ENCODE results near the gene PDE4C.
"Not testable (repeated sequence)": the region's sequence is repeated elsewhere in the genome, so short reads cannot be mapped to it uniquely, and the experiment has no call there.

The PDE4C gene

DNA sequence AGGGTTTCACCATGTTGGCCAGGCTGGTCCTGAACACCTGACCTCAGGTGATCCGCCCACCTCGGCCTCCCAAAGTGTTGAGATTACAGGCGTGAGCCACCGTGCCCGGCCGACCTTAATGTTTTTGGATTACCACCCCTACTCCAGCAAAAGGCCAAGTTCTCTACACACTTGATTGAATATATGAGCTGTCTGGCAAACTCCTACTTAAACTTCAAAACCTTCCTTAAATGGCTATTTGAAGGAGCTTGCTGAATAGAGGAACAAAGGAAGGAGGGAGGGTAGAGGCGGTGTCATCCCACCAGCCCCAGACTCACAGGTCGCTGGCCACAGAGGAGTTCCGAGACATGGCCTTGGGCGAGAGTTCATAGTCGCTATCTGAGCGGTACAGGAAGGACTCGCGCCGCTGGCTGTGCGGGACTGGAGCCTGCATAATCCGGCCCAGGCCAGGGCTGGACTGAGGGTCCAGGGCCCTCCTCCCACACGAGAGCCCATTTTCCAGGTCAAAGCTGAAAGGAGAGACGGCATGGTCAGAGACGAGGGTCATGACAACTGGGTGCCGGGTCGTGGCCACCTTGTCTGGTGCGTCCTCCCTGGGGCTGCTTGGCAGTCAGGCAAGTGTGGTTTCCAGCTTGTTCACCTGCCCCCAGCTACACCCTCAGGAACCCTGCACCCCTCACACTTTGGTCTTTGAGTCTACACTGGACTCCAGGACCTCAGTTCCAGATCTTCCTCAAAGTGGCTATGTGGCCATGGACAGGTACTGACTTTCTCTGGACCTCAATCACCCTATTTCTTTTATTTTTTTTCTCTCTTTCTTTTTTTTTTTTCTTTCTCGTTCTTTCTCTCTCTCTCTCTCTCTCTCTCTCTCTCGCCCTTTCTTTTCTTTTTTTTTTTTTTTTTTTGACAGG is 4.2 kb downstream of the PDE4C start:
- DNase-seq = no peak

DNA sequence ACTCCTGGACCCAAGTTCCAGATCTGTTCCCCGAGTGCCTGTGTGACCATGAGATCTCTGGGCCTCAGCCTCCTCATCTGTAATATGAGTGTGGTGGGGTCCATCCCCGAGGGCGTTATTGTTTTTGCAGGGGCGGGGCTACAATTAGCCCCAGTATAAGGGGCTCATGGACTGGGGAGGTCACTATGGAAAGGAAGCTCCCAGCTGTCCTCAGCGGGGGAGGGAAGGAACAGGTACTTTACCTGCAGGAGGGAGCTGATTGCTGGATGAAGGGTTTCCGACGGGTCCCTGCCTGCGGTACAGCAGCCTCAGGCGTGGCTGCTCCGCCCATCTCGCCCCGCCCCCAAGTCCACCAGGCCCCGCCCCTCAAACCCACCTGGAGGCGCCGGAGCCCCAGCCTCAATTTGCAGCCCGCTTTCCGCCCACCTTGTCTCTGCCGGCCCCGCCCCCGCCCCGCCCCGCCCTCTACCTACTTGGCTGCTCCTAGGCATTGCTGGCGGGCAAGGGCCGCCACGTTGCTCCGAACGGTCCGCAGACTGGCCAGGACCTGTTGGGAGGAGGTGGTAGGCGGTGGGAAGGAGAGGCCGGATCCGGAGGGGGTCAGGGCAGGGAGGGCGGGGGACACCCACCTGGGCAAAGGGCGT is 5.5 kb downstream of the PDE4C start:
- no peak for DNase-seq

DNA sequence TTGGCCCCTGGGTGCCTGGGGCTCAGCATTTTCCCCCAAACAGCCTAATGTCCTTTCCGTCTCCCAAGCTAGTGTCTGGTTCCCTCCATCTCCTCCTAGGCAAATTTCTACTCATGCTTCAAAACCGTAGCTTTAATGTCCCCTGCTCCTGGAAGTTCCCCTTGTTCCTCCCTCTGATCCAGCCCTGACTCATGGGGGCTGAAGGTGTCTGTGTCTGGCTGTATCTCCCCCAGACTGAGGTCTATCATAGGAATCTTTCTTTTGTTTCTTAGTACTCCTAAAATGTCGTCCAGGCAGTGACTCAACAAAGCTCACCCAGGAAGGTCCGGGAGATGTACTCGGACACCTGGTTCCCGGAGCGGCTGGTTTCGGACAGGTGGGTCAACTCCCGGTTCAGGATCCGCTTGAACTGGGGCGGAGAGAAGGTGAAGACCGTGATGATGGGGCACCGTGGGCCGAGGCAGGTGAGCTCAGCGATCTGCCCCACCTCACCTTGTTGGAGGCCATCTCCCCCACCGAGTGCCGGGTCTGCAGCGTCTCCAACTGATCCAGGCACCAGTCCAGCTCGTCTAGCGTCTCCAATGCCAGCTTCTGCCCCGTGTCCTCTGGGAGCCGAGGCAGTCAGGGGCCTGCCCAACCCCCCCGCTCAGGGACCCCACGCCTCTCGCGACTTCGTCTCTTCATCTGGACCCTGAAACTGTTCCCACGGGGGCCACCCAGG is 6.2 kb downstream of the PDE4C start:
- no peak for DNase-seq

DNA sequence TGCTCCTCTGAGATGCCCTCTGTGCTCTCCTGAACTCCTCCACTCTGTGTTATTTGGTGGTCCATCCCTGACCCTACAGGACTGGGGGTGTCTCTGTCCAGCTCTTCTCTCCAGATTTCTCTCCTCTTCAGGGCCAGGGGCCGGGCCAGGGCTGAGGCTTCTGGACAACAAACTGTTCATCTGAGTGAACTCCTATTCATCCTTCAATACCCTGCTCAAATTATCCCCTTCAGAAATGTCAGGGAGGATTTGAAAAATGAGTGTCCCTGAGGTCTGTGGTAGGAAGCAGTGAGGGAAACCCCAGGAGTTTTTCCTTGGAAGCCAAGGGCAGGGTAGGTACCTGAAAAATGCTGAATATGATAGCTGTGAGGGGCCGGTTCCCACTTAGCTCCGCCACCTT is 7.6 kb downstream of the PDE4C start:
- DNase-seq = no peak

DNA sequence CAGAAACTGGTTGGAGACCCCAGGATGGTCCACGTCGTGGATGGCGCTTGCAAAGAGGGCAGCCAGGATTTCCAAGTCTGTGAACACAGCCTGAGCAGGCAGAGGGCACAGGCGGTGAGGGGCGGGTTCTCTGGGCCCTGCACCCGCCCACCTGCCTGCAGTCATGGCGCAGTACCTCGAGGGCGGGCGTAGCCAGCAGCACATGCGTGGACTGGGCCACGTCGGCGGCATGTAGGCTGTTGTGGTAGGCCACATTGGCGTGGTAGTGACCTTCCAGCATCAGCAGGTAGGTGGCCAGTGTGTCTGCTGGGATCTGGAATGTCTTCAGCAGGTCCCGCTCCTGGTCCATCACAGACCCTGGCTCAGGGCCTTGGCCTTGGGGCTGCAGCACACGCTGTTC is 8.1 kb downstream of the PDE4C start:
- DNase-seq = no peak

DNA sequence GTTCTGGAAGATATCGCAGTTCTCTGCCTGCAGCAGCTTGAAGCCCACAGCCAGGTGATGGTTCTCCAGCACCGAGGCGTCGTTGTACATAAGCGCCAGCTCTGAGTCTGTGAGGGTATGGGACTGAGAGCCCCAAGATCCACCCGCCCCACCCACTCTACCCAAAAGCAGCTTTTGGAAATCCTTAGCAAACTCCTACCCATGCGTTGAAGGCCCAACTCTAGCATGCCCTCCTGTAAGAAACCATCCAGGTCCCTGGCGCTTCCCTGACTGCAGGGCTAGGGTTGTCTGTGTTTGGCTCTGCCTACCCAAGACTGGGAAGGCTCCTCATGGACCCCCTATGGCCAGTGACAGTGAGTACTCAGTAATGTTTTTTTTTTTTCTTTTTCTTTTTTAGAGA is 9.4 kb downstream of the PDE4C start:
- no peak for DNase-seq

DNA sequence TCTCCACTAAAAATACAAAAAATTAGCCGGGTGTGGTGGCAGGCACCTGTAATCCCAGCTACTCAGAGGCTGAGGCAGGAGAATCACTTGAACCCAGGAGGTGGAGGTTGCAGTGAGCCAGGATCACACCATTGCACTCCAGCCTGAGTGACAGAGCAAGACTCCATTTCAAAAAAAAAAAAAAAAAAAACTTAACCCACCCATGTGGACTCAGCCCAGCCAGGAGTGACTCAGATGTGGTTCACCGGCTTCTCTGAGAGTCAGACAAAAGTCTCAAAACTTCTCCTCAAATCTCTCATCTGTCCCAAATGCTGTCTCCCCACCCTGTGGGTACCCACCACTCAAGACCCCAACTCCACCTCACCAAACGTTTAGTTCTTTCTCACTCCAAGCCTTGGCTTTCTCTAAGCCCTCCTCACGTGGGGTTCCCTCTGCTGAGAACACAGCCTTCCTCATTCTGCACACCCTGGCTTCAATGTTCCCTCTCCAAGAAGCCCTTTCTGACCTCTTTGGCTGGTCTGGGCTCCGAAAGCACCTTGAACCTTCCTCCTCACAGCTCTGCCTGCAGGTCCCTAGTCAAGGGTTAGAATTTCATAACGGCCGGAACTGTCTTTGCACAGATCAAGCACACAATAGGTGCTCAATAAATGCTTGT is 11.3 kb downstream of the PDE4C start:
- DNase-seq = no peak

DNA sequence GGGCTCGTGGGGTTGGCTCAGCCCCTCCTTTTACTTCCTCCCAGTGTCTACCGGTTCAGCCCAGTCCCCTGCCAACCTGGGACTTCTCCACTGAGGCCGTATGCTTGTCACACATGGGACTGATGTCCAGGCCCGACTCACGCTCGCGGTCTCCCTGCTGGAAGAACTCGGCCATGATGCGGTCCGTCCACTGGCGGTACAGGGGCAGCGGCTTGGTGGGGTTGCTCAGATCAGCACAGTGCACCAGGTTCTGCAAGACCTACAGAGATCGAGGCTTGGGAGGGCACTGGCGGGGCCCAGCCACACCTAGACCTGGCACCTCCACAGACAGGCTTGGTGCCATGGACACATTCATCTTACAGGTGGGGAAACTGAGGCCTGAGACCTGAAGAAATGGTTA is 14.6 kb downstream of the PDE4C start:
- DNase-seq = no peak

DNA sequence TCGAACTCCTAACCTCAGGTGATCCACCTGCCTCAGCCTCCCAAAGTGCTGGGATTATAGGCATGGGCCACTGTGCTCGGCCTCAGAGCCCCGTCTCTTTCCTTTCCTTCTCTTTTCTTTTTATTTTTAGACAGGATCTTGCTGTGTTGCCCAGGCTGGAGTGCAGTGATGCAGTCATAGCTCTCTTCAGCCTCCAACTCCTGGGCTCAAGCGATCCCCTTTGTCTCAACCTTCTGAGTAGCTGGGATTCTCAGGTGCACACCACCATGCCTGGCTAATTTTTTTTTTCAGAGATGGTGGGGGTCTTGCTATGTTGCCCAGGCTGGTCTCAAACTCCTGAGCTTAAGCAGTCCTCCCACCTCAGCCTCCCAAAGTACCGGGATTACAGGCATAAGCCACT is 16.3 kb downstream of the PDE4C start:
- not testable (repeated sequence) for DNase-seq

DNA sequence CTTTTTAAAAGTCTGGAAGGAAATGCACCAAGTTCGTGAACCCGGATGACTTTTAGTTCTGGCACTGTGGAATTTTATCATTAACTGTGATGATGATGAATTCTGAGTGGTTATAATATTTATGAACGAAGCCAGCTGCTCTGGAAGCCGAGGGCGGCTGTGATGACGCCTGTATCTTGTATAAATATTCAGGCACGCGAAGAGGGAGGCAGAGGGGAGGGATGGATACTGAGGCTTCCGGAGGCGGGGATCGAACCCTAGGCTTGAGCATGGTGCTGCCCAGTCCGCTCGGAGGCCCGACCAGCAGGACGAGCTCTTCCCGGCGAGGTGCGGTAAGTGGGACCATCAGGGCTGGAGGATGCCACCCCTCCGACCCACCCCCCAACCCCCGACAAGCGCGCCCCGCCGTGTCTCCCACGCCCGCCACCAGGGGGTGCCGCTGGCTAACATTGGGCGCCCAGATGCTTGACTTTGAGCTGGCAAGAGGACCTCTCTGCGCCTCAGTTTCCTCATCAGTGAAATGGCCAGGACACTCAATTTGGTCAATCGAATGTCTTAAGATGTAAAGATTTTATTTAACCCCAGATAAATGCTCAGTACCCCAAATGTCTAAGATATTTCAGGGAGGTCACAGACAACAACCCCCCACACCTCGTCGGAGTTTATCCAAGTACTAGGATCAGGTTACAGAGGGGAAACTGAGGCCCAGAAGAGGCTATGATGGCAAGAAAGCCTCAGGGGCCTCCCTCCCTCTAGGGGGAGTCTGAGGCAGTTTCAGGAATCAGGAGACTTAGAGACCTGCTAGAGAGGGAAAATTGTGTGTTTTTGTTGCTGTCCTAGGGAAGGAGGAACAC is 17.9 kb downstream of the PDE4C start:
- no peak for DNase-seq

DNA sequence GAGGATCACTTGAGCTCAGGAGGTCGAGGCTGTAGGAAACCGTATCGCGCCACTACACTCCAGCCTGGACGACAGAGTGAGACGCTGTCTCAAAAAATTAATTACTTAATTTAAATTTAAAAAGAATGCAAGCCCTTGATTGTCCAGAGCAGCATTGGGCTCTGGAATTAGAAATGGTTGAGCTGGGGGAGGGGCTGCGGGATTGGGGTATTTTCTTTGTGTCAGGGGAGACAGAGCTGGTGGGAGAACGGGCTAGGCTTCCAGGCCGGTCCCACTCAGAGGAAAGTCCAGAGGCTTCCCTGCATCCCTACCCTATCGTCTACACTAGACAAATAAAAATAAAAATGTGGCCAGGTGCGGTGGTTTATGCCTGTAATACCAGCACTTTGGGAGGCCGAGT is 20.2 kb downstream of the PDE4C start:
- DNase-seq = no peak

DNA sequence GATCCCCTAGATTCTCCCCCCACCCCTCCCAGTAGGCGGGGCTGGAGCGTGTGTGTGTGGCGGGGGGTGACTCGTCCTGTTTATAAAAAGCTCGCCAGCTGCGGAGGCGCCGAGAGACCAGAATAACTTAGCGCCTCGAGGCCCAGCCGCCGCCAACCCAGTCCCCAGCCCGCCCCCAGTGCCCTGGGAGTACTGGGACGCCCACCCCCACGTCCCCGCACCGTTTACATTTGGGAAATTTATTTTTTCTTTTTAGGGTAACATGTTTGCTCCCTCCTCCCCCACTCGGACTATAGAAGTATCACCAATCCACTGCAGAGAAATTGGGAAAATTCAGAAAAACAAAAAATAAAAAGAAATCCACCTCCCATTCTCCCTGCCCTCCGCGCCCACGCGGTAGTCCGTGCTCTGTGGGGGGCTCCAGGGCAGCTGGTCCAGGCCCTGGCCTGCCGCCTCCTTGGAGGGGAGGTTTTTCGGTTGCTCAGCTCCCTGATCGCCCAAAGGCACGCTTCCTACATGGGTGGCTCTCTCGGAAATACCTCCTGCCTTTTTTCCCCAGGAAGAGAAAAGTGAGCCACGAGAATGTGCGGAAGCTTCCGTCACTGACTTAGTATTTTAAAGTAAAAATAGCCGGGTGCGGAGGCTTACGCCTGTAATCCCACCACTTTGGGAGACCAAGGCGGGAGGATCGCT is 20.9 kb downstream of the PDE4C start:
- no peak for DNase-seq

DNA sequence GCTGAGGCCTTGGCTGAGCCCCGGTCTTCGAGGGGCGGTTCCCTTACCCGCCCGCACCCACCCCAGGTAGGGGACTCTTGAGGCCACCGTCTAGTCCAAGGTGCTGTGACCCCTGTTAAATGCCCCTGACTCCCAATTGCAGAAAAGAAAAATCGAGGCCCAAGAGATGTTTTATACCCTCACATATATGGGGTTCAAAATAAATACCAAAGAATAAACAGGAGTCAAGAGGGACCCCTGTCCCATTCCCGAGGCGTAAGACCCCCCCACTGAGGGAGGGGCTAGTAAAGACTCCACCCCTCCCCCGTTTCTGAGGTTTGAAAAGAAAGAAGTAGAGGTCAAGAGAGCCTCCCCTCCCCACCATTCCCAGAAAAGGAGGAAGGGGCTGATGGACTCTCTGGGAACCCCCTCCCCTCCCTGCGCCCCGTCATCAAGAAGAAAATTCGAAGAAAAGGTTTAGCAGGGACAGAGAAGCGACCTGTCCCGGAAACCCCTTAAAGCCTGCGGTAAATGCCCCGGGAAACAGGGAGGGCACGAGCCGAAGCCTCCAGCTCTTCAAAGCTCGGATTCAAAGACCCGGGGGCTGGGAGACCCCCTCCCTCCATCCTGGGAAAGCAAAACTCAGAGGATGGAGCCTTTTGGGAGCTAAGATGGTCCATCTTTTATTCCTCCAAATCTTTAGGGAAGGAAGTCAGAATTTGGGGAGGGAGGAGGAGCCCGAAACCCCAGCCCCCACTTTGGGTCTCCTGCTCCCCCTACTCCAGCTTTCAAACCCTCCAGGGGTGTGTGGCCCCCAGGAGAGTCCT is 21.6 kb downstream of the PDE4C start:
- no peak for DNase-seq

DNA sequence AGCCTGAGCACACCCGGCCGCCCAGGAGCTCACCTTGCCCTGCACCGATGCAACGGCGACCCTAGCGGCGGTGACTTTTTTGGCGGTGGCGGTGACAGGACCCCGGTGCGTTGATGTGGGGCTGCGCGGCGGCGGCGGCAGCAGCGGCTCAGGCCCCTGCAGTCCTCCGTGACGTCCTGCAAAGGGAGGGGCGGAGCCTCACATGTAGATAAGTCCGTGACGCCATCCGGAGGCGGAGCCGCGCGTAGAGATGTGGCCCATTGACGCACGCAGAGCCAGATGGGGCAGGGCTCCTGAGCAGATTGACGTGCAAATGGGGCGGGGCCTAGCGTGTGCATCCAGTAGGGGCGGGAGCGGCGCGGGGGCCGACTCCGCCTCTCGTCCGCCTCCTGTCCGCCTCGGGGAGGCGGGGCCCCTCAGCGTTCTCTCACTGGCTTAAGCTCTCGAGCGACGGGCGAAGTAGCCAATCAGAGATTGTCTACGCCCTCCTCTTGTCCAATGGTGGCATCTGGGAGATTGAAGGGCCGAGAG is 22.3 kb downstream of the PDE4C start, which contains the start of gene RAB3A:
Gene RAB3A (minus strand): TSS at position 180 of the 531 bp plus-strand sequence. CDS start 1,302 bp downstream, outside the sequence.
- peak; percentile 100 for DNase-seq

DNA sequence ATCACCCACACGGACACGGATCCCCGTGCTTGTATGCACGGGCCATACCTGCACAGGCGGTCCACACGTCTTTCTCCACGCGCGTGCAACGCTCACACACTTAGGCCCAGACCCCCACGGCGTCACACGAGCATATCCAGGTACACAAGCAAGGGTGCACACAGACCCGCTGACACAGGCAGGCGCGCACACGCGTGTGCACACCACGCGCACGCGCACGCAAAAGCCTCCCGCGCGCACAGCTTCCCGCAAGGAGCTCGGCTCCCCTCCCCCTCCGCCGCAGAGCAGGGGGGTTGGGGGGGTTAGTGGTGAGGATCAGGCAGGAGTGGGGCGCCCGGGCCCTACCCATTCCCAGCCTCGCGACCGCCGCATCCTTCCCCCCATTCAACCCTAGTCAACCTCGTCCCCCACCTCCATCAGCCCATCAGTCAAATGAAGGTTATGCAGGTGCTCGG is 22.8 kb downstream of the PDE4C start:
- DNase-seq = no peak

DNA sequence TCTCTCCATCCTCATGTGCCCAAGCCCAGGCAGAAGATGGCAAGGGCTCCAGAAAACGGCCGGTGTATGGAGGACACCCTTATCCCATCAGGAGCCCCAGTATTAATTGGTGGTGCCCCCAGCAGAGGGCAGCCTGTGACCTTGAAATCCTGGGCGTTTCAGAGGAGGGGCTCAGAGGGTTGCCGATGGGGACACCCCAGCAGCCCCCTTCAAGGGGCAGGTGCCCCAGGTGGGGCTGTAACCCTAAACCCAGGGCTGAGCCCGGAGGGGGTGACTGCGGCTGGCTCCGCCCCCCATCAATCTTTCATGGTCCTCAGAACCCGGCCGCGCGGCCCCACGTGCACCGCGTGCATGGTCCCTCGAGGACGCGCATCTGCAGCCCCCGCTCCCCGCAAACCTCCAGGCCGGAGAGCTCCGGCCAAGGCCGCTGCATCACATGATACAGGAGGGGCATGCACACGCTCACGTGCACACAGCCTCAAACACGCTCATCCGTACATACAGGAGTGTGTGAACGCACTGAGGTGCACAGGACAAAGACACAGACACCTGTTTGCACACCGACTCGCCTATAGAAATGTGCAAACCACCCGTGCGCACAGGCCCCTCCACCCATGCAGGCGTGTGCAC is 23.3 kb downstream of the PDE4C start:
- DNase-seq = no peak

DNA sequence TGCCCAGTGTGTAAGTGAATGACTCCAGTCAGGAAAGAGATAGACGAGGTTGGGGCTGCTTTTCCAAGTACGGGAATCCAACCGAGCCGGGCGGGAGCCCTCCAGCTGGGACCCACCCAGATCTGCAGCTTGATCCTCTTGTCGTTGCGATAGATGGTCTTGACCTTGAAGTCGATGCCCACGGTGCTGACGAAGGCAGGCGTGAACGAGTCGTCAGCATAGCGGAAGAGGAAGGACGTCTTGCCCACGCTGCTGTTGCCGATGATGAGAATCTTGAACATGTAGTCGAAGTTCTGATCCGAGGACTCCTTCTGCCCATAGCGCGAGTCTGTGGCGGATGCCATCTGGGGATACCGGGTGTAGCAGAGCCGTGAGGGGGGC is 23.9 kb downstream of the PDE4C start:
- no peak for DNase-seq

DNA sequence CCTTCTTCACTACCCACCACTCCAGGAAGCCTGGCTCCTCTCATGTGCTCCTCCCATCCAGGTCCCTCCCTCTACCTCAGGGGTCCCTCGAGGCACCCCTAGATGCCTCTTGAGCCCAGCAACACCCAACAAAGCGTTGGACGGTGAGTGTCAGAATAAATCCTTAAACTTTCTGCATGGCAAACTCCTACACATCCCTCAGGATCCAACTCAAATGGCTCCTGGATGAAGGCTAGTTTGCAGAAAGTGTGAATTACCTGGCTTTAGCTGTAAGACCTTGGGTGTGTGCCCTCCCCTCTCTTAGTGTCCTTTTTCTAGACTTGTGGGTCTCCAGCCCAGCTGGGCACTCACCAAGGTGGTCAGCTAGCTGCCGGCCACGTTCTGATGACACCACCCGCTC is 27.9 kb downstream of the PDE4C start:
- no peak for DNase-seq

DNA sequence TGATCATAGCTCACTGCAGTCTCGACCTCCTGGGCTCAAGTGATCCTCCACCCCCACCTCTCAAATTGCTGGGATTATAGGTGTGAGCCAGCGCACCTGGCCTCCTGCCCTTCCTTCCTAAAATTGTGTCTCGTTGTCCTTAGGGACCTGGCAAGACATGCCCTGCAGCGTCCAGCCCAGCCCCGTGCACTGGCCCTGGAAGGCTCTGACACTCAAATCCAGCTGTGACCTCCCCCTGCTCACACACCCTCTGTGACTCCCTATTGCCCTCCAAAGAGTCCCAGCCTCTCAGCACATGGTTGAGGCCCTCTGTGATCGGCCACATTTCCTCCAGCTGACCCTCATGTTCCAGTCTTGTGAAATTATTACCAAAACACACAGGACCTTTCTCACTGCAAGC is 28.3 kb downstream of the PDE4C start:
- no peak for DNase-seq

DNA sequence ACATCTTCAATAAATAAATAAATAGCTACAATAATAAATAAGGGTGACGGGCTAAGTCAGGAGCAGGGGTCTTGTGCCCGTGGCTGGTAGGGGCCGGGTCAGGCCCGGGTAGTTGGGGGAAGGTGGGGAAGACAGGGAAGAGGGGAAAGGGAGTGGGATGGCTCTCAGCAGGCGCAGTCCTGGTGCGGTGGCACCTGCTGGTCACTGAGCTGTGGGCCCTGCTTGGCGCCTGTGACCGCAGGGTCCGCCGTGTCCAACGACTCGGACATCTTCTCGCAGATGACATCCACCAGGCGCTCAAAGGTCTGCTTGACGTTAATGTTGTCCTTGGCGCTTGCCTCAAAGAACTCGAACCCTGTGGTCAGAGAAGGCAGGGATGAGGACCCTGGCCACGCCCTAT is 28.9 kb downstream of the PDE4C start:
- DNase-seq = no peak
